ENCODE measurements around the gene CHSY1.
A peak's percentile ranks its signal among the peaks of the same experiment; 100 is the strongest.
"Not testable (repeated sequence)": the region's sequence is repeated elsewhere in the genome, so short reads cannot be mapped to it uniquely, and the experiment has no call there.

Gene CHSY1

GRCh38 chr15:101126618-101127505 lies 125.0 kb downstream of the CHSY1 start:
- DNase-seq (ENCODE audit: extremely low spot score), result no peak

GRCh38 chr15:101125881-101126428 lies 125.9 kb downstream of the CHSY1 start:
- DNase-seq (ENCODE audit: extremely low spot score); POLR2A ChIA-PET; CTCF ChIA-PET: not testable (repeated sequence)

More at GRCh38 chr15:101126618-101127505, 125.0 kb downstream of the CHSY1 start:
- CTCF ChIA-PET, result interaction anchor here (1.0 kb wide), 1 partner anchor 33 kb away, joined by 3 read pairs; no protein-coding TSS in a partner anchor
- TF ChIP-seq NFRKB (IDR thresholded peaks at IDR 0.05), result no peak
- 0 out of 2 replicates have a peak, but pooled peaks have one; percentile 59 for TF ChIP-seq HDGF (IDR thresholded peaks at IDR 0.05; ENCODE audit: borderline replicate concordance)
- POLR2A ChIA-PET, result no interaction called here

Data from HEK293T (cell line).